Neural progenitor cell (in vitro differentiated cells): ENCODE results near the gene RNF186. TPM values are rescaled to one million over a fixed set of nuclear protein-coding genes. Genes with fewer than 3 reads are reported as not detected.

Source experiments
- DNase-seq: peaks from one replicate; pipeline ENCODE4 v3.0.0-alpha.2; 2016; ENCODE audit warnings: low spot score
- H2AFZ ChIP-seq: fragments of 200-600 bp; sonication (generic); replicated peaks from 2 replicates; pipeline ENCODE4 v1.6.1; 2016; ENCODE audit warnings: antibody characterized with exemption
- H3F3A ChIP-seq: fragments of 200-600 bp; sonication (generic); 2 replicates; pipeline ENCODE4 v1.6.1; 2016; ENCODE audit warnings: antibody characterized with exemption, low read depth
- H3K27ac ChIP-seq: fragments of 200-600 bp; sonication (generic); 2 replicates; pipeline ENCODE4 v1.5.1; 2016; ENCODE audit warnings: mild to moderate bottlenecking
- H3K27me3 ChIP-seq: fragments of 200-600 bp; sonication (generic); 2 replicates; pipeline ENCODE4 v1.6.1; 2016; ENCODE audit warnings: mild to moderate bottlenecking, moderate library complexity
- H3K36me3 ChIP-seq: fragments of 200-600 bp; sonication (generic); 2 replicates; pipeline ENCODE4 v1.5.1; 2016
- H3K4me1 ChIP-seq: fragments of 200-600 bp; sonication (generic); 2 replicates; pipeline ENCODE4 v1.6.1; 2016; ENCODE audit warnings: mixed run types
- H3K4me2 ChIP-seq: fragments of 200-600 bp; sonication (generic); 2 replicates; pipeline ENCODE4 v1.6.1; 2016
- H3K4me3 ChIP-seq: fragments of 200-600 bp; sonication (generic); 2 replicates; pipeline ENCODE4 v1.5.1; 2016
- H3K79me2 ChIP-seq: fragments of 200-600 bp; sonication (generic); 2 replicates; pipeline ENCODE4 v1.6.1; 2016; ENCODE audit warnings: low read depth
- H3K9ac ChIP-seq: fragments of 200-600 bp; sonication (generic); 2 replicates; pipeline ENCODE4 v1.6.1; 2016
- H3K9me3 ChIP-seq: fragments of 200-600 bp; sonication (generic); 2 replicates; pipeline ENCODE4 v1.5.1; 2016; ENCODE audit warnings: low read depth
- H4K20me1 ChIP-seq: fragments of 200-600 bp; sonication (generic); 2 replicates; pipeline ENCODE4 v1.6.1; 2016; ENCODE audit warnings: low read depth
- H3K27ac Mint-ChIP-seq: 3 replicates; pipeline ENCODE4 v1.8.0; 2021; ENCODE audit warnings: mixed read lengths
- H3K27me3 Mint-ChIP-seq: 2 replicates; pipeline ENCODE4 v1.8.0; 2022; ENCODE audit warnings: low read depth, mild to moderate bottlenecking, inconsistent platforms, moderate library complexity, mixed read lengths; ENCODE audit not compliant: insufficient read depth
- H3K36me3 Mint-ChIP-seq: 3 replicates; pipeline ENCODE4 v1.8.0; 2021; ENCODE audit warnings: mixed read lengths
- H3K4me1 Mint-ChIP-seq: 3 replicates; pipeline ENCODE4 v1.8.0; 2021; ENCODE audit warnings: mixed read lengths
- H3K4me3 Mint-ChIP-seq: 3 replicates; pipeline ENCODE4 v1.8.0; 2021; ENCODE audit warnings: mild to moderate bottlenecking, moderate library complexity, mixed read lengths
- H3K9me3 Mint-ChIP-seq: 3 replicates; pipeline ENCODE4 v1.8.0; 2020; ENCODE audit warnings: mixed read lengths
- CTCF ChIP-seq: fragments of 200-600 bp; sonication (generic); IDR thresholded peaks from 2 replicates; pipeline ENCODE4 v1.5.1; 2017; ENCODE audit warnings: antibody characterized with exemption, mild to moderate bottlenecking
- EZH2 ChIP-seq: fragments of 200-600 bp; sonication (generic); IDR thresholded peaks from 2 replicates; pipeline ENCODE4 v1.6.1; 2017; ENCODE audit warnings: antibody characterized with exemption, mild to moderate bottlenecking, moderate library complexity
- EZH2phosphoT487 ChIP-seq: fragments of 200-600 bp; sonication (generic); IDR thresholded peaks from 2 replicates; pipeline ENCODE4 v1.6.1; 2017; ENCODE audit warnings: antibody characterized with exemption
- total RNA-seq: library from RNA; depleted of rRNA; stranded (reverse); fragments of >200 nt; gene quantifications from 2 replicates; pipeline ENCODE4 v1.2.3, GENCODE V29; 2015; ENCODE audit warnings: low replicate concordance

The RNF186 gene
- total RNA-seq, 1 donor from 2014 or later: not detected

GRCh38 chr1:19861842-19862530 lies 46.9 kb upstream of the RNF186 start:
- no peaks in the 10 kb centered on the region for H3K79me2 ChIP-seq
- H3K27me3 Mint-ChIP-seq: peaks cover 11% of the 10 kb centered on the region
- TF ChIP-seq EZH2 (no peak), CTCF (no peak), EZH2phosphoT487 (no peak)
- H3K4me3 ChIP-seq: no peak overlapping the region
- H3K9me3 Mint-ChIP-seq: peaks cover 7% of the 10 kb centered on the region
- H3K27ac ChIP-seq: no peak overlapping the region
- no peak overlapping the region for H3K9ac ChIP-seq
- H3K36me3 Mint-ChIP-seq: no peaks in the 10 kb centered on the region
- H3K4me3 Mint-ChIP-seq: no peak overlapping the region
- no peaks in the 10 kb centered on the region for H3K9me3 ChIP-seq
- no peaks in the 10 kb centered on the region for H3K4me1 ChIP-seq
- H3K4me1 Mint-ChIP-seq: no peaks in the 10 kb centered on the region
- no peak overlapping the region for H2AFZ ChIP-seq
- no peaks in the 10 kb centered on the region for H3K36me3 ChIP-seq
- no peaks in the 10 kb centered on the region for H3K27me3 ChIP-seq
- no peaks in the 10 kb centered on the region for H3F3A ChIP-seq
- no peak overlapping the region for H3K27ac Mint-ChIP-seq
- H4K20me1 ChIP-seq: no peaks in the 10 kb centered on the region
- DNase-seq: no peak
- no peak overlapping the region for H3K4me2 ChIP-seq

- Histone ChIP-seq H3K27ac (no peak overlapping the region), H2AFZ (no peak overlapping the region)
Observed at GRCh38 chr1:19861034-19861433, 46.0 kb upstream of the RNF186 start.

GRCh38 chr1:19860418-19860817 lies 45.3 kb upstream of the RNF186 start:
- Histone ChIP-seq H3K4me2 (no peak overlapping the region), H3K4me1 (no peaks in the 10 kb centered on the region), H2AFZ (no peak overlapping the region), H3K36me3 (no peaks in the 10 kb centered on the region), H3K9me3 (no peaks in the 10 kb centered on the region), H3K27ac (no peak overlapping the region), H4K20me1 (no peaks in the 10 kb centered on the region), H3K79me2 (no peaks in the 10 kb centered on the region), H3K27me3 (no peaks in the 10 kb centered on the region), H3K9ac (no peak overlapping the region), H3K4me3 (no peak overlapping the region), H3F3A (no peaks in the 10 kb centered on the region)
- no peaks in the 10 kb centered on the region for H3K4me1 Mint-ChIP-seq
- TF ChIP-seq EZH2phosphoT487 (no peak), EZH2 (no peak), CTCF (no peak)
- H3K27ac Mint-ChIP-seq: no peak overlapping the region
- no peak overlapping the region for H3K4me3 Mint-ChIP-seq
- H3K27me3 Mint-ChIP-seq: peaks cover 11% of the 10 kb centered on the region
- DNase-seq: no peak
- peaks cover 7% of the 10 kb centered on the region for H3K9me3 Mint-ChIP-seq
- H3K36me3 Mint-ChIP-seq: no peaks in the 10 kb centered on the region

More at GRCh38 chr1:19861034-19861433, 46.0 kb upstream of the RNF186 start:
- Histone ChIP-seq H3K4me1 (no peaks in the 10 kb centered on the region), H3K36me3 (no peaks in the 10 kb centered on the region), H3K4me2 (no peak overlapping the region), H3K79me2 (no peaks in the 10 kb centered on the region), H4K20me1 (no peaks in the 10 kb centered on the region), H3F3A (no peaks in the 10 kb centered on the region), H3K9ac (no peak overlapping the region), H3K27me3 (no peaks in the 10 kb centered on the region), H3K4me3 (no peak overlapping the region), H3K9me3 (no peaks in the 10 kb centered on the region)
- DNase-seq: no peak
- Mint-ChIP-seq H3K27ac (no peak overlapping the region), H3K9me3 (peaks cover 7% of the 10 kb centered on the region), H3K27me3 (peaks cover 11% of the 10 kb centered on the region), H3K36me3 (no peaks in the 10 kb centered on the region), H3K4me3 (no peak overlapping the region), H3K4me1 (no peaks in the 10 kb centered on the region)
- TF ChIP-seq EZH2: no peak
- no peak for TF ChIP-seq CTCF
- no peak for TF ChIP-seq EZH2phosphoT487
